Measurements from ENCODE around the gene PITHD1.
"Not testable (repeated sequence)": the region's sequence is repeated elsewhere in the genome, so short reads cannot be mapped to it uniquely, and the experiment has no call there.

The PITHD1 gene

GRCh38 chr1:23777979-23778814 lies at the start of gene PITHD1:
Gene PITHD1 (plus strand): TSS chr1:23778418. CDS start chr1:23778516, 98 bp downstream.
- DNase-seq: peak; percentile 85

GRCh38 chr1:23732363-23733224 lies 45.6 kb upstream of the PITHD1 start:
- DNase-seq: no peak

- DNase-seq: not testable (repeated sequence)
These were observed 44.9 kb upstream of the PITHD1 start for GRCh38 chr1:23733281-23733680.

GRCh38 chr1:23736437-23737134 lies 41.6 kb upstream of the PITHD1 start:
- DNase-seq: peak; percentile 49

GRCh38 chr1:23741609-23742008 lies 36.6 kb upstream of the PITHD1 start:
- no peak for DNase-seq

GRCh38 chr1:23742670-23743286 lies 35.4 kb upstream of the PITHD1 start:
- no peak for DNase-seq

GRCh38 chr1:23743287-23744152 lies 34.7 kb upstream of the PITHD1 start, which contains the start of gene ELOA:
Gene ELOA (plus strand): TSS chr1:23743471. CDS start chr1:23743504, 33 bp downstream.
- DNase-seq: peak; percentile 85

- DNase-seq: no peak
These were observed 32.7 kb upstream of the PITHD1 start for GRCh38 chr1:23745515-23745914.

GRCh38 chr1:23748016-23748415 lies 30.2 kb upstream of the PITHD1 start:
- DNase-seq: no peak

GRCh38 chr1:23751050-23751814 lies 27.0 kb upstream of the PITHD1 start:
- peak; percentile 34 for DNase-seq

GRCh38 chr1:23751815-23752200 lies 26.4 kb upstream of the PITHD1 start:
- no peak for DNase-seq

GRCh38 chr1:23752909-23753308 lies 25.3 kb upstream of the PITHD1 start:
- DNase-seq: no peak

- no peak for DNase-seq
These were observed 21.5 kb upstream of the PITHD1 start for GRCh38 chr1:23756676-23757075.

GRCh38 chr1:23757812-23758211 lies 20.4 kb upstream of the PITHD1 start:
- no peak for DNase-seq

GRCh38 chr1:23759277-23759676 lies 18.9 kb upstream of the PITHD1 start:
- no peak for DNase-seq

GRCh38 chr1:23763041-23763577 lies 15.1 kb upstream of the PITHD1 start:
- no peak for DNase-seq

- no peak for DNase-seq
These were observed 9.5 kb upstream of the PITHD1 start for GRCh38 chr1:23768733-23769132.

GRCh38 chr1:23772049-23772853 lies 6.0 kb upstream of the PITHD1 start:
- peak; percentile 91 for DNase-seq

GRCh38 chr1:23772854-23773242 lies 5.4 kb upstream of the PITHD1 start:
- no peak for DNase-seq
